ENCODE results near the gene LGALS3.

Gene LGALS3

DNA sequence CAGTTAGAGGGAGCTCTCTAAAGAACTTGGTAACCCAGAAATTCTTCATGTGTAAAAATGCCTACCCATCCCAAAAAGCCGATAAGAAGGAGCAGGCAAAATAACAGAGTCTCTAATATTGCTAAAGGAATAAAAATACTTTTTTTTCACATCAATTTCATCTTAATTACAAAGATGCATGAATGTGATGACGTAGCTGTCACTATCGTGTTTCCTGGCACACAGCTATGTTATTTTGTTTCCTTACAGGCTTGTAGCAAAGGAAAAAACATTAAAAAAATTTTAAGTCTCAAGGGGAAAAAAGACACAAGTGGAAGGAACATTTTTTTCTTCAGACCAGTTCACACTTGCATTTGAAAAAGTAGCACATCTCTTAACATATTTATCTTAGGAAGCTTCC, 10.3 kb upstream of the LGALS3 start:
- DNase-seq (ENCODE audit: low read depth, low spot score): no peak
- no peak overlapping the region for H3K9ac ChIP-seq (ENCODE audit: insufficient read length)
- no peak overlapping the region for H3K4me3 ChIP-seq
- TF ChIP-seq EZH2 (IDR thresholded peaks at IDR 0.05) (no peak), FOXP2 (optimal IDR thresholded peaks at IDR 0.05; ENCODE audit: control extremely low read depth, extremely low read length, insufficient read depth) (no peak), POLR2AphosphoS5 (IDR thresholded peaks at IDR 0.05; ENCODE audit: borderline replicate concordance, low read depth, low read length) (no peak)
- H3K36me3 ChIP-seq (ENCODE audit: insufficient read depth, low read length): no peaks in the 10 kb centered on the region
- no peak overlapping the region for H3K27ac ChIP-seq
- no peaks in the 10 kb centered on the region for H3K9me3 ChIP-seq (ENCODE audit: low read depth, low read length)

GRCh38 chr14:55120571-55121495, 8.2 kb upstream of the LGALS3 start:
- no peak overlapping the region for H3K4me3 ChIP-seq
- no peak overlapping the region for H3K27ac ChIP-seq
- no peaks in the 10 kb centered on the region for H3K9me3 ChIP-seq (ENCODE audit: low read depth, low read length)
- H3K9ac ChIP-seq (ENCODE audit: insufficient read length): no peak overlapping the region
- DNase-seq (ENCODE audit: low read depth, low spot score): no peak
- no peak for TF ChIP-seq FOXP2 (optimal IDR thresholded peaks at IDR 0.05; ENCODE audit: control extremely low read depth, extremely low read length, insufficient read depth)
- no peak for TF ChIP-seq POLR2AphosphoS5 (IDR thresholded peaks at IDR 0.05; ENCODE audit: borderline replicate concordance, low read depth, low read length)
- no peak for TF ChIP-seq EZH2 (IDR thresholded peaks at IDR 0.05)
- H3K36me3 ChIP-seq (ENCODE audit: insufficient read depth, low read length): no peaks in the 10 kb centered on the region

GRCh38 chr14:55121628-55122439, 7.2 kb upstream of the LGALS3 start:
- DNase-seq (ENCODE audit: low read depth, low spot score): no peak
- H3K9me3 ChIP-seq (ENCODE audit: low read depth, low read length): no peaks in the 10 kb centered on the region
- TF ChIP-seq FOXP2 (optimal IDR thresholded peaks at IDR 0.05; ENCODE audit: control extremely low read depth, extremely low read length, insufficient read depth): no peak
- TF ChIP-seq POLR2AphosphoS5 (IDR thresholded peaks at IDR 0.05; ENCODE audit: borderline replicate concordance, low read depth, low read length): no peak
- no peak overlapping the region for H3K4me3 ChIP-seq
- H3K36me3 ChIP-seq (ENCODE audit: insufficient read depth, low read length): no peaks in the 10 kb centered on the region
- peak overlapping the region; percentile 32; the same call in 1 of the 2 replicates for H3K27ac ChIP-seq
- H3K9ac ChIP-seq (ENCODE audit: insufficient read length): no peak overlapping the region

DNA sequence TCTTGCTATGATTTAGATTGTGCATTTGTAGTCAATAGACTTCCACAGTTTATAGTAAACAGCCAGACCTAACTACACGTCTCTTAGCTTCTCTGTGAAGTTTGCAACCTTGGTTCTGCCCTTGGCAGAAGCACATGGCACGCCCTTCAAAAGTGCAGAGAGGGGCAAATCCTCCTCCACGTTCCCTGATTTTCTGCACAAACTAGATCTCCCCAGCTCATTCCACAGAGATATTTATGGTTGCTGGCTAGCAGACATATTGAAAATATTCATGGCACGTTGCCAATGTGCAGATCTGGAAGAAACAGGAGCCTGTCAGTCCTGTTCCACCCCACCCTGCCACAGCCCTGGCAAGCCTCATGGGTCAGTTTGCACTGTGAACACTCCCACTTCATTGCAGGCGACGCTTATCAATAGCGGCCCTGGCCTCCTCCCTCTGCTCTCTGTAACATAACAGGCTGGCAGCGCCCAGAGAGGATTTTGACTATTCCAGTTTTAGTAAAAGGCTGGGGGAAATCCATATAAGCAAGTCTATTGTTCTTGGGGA, 6.5 kb upstream of the LGALS3 start:
- no peak for DNase-seq (ENCODE audit: low read depth, low spot score)
- no peak for TF ChIP-seq FOXP2 (optimal IDR thresholded peaks at IDR 0.05; ENCODE audit: control extremely low read depth, extremely low read length, insufficient read depth)
- TF ChIP-seq POLR2AphosphoS5 (IDR thresholded peaks at IDR 0.05; ENCODE audit: borderline replicate concordance, low read depth, low read length): no peak
- no peak for TF ChIP-seq EZH2 (IDR thresholded peaks at IDR 0.05)
- Histone ChIP-seq H3K4me3 (no peak overlapping the region), H3K9ac (ENCODE audit: insufficient read length) (no peak overlapping the region), H3K27ac (peak overlapping the region; percentile 32; the same call in 1 of the 2 replicates), H3K36me3 (ENCODE audit: insufficient read depth, low read length) (no peaks in the 10 kb centered on the region), H3K9me3 (ENCODE audit: low read depth, low read length) (no peaks in the 10 kb centered on the region)

GRCh38 chr14:55123101-55123500, 6.0 kb upstream of the LGALS3 start:
- Histone ChIP-seq H3K27ac (no peak overlapping the region), H3K9ac (ENCODE audit: insufficient read length) (no peak overlapping the region), H3K36me3 (ENCODE audit: insufficient read depth, low read length) (no peaks in the 10 kb centered on the region), H3K9me3 (ENCODE audit: low read depth, low read length) (no peaks in the 10 kb centered on the region), H3K4me3 (no peak overlapping the region)
- TF ChIP-seq EZH2 (IDR thresholded peaks at IDR 0.05) (no peak), POLR2AphosphoS5 (IDR thresholded peaks at IDR 0.05; ENCODE audit: borderline replicate concordance, low read depth, low read length) (no peak), FOXP2 (optimal IDR thresholded peaks at IDR 0.05; ENCODE audit: control extremely low read depth, extremely low read length, insufficient read depth) (no peak)
- no peak for DNase-seq (ENCODE audit: low read depth, low spot score)

GRCh38 chr14:55123852-55124639, 5.0 kb upstream of the LGALS3 start:
- no peak for DNase-seq (ENCODE audit: low read depth, low spot score)
- Histone ChIP-seq H3K9me3 (ENCODE audit: low read depth, low read length) (no peaks in the 10 kb centered on the region), H3K36me3 (ENCODE audit: insufficient read depth, low read length) (no peaks in the 10 kb centered on the region), H3K9ac (ENCODE audit: insufficient read length) (no peak overlapping the region), H3K4me3 (no peak overlapping the region), H3K27ac (no peak overlapping the region)
- TF ChIP-seq POLR2AphosphoS5 (IDR thresholded peaks at IDR 0.05; ENCODE audit: borderline replicate concordance, low read depth, low read length) (no peak), EZH2 (IDR thresholded peaks at IDR 0.05) (no peak), FOXP2 (optimal IDR thresholded peaks at IDR 0.05; ENCODE audit: control extremely low read depth, extremely low read length, insufficient read depth) (no peak)

GRCh38 chr14:55124774-55125386, 4.2 kb upstream of the LGALS3 start:
- Histone ChIP-seq H3K9me3 (ENCODE audit: low read depth, low read length) (no peaks in the 10 kb centered on the region), H3K27ac (no peak overlapping the region), H3K36me3 (ENCODE audit: insufficient read depth, low read length) (no peaks in the 10 kb centered on the region), H3K9ac (ENCODE audit: insufficient read length) (no peak overlapping the region), H3K4me3 (no peak overlapping the region)
- TF ChIP-seq FOXP2 (optimal IDR thresholded peaks at IDR 0.05; ENCODE audit: control extremely low read depth, extremely low read length, insufficient read depth) (no peak), POLR2AphosphoS5 (IDR thresholded peaks at IDR 0.05; ENCODE audit: borderline replicate concordance, low read depth, low read length) (no peak), EZH2 (IDR thresholded peaks at IDR 0.05) (no peak)
- DNase-seq (ENCODE audit: low read depth, low spot score): no peak

Data from SK-N-MC (cell line).